ENCODE results near the gene SLC19A1.

GRCh38 chr21:45586289-45586858, 44.1 kb upstream of the SLC19A1 start:
- TF ChIP-seq RXRA (IDR thresholded peaks at IDR 0.05; ENCODE audit: borderline replicate concordance, low read depth) (no peak), EZH2phosphoT487 (IDR thresholded peaks at IDR 0.05; ENCODE audit: borderline replicate concordance, low read depth) (no peak), POLR2AphosphoS5 (IDR thresholded peaks at IDR 0.05; ENCODE audit: low read depth, low read length) (no peak), CHD2 (IDR thresholded peaks at IDR 0.05; ENCODE audit: low read length, partially characterized antibody) (no peak), GABPA (IDR thresholded peaks at IDR 0.05; ENCODE audit: low read depth) (no peak)
- TF ChIP-seq, protein P1, sequence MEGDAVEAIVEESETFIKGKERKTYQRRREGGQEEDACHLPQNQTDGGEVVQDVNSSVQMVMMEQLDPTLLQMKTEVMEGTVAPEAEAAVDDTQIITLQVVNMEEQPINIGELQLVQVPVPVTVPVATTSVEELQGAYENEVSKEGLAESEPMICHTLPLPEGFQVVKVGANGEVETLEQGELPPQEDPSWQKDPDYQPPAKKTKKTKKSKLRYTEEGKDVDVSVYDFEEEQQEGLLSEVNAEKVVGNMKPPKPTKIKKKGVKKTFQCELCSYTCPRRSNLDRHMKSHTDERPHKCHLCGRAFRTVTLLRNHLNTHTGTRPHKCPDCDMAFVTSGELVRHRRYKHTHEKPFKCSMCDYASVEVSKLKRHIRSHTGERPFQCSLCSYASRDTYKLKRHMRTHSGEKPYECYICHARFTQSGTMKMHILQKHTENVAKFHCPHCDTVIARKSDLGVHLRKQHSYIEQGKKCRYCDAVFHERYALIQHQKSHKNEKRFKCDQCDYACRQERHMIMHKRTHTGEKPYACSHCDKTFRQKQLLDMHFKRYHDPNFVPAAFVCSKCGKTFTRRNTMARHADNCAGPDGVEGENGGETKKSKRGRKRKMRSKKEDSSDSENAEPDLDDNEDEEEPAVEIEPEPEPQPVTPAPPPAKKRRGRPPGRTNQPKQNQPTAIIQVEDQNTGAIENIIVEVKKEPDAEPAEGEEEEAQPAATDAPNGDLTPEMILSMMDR (IDR thresholded peaks at IDR 0.05): no peak

Measured in SK-N-SH (cell line).